ENCODE measurements around the gene PRKAA1.
A peak's percentile ranks its signal among the peaks of the same experiment; 100 is the strongest.

PRKAA1 gene

GRCh38 chr5:40798012-40798800 lies at the start of gene PRKAA1:
PRKAA1 (minus strand) TSS chr5:40798374; CDS start chr5:40798189, 185 bp downstream.
- DNase-seq, result peak; percentile 90

- no peak for DNase-seq
Measured at GRCh38 chr5:40847525-40847924, 49.4 kb upstream of the PRKAA1 start.

- no peak for DNase-seq
Measured at GRCh38 chr5:40846371-40846770, 48.2 kb upstream of the PRKAA1 start.

- no peak for DNase-seq
Measured at GRCh38 chr5:40844565-40844964, 46.4 kb upstream of the PRKAA1 start.

GRCh38 chr5:40842351-40842750 lies 44.2 kb upstream of the PRKAA1 start:
- no peak for DNase-seq

- DNase-seq, result no peak
Measured at GRCh38 chr5:40841068-40841805, 43.1 kb upstream of the PRKAA1 start, which contains the start of gene CARD6. CARD6 (plus strand) TSS chr5:40841367; CDS start chr5:40841383, 16 bp downstream.

GRCh38 chr5:40838086-40838485 lies 39.9 kb upstream of the PRKAA1 start:
- DNase-seq, result no peak

GRCh38 chr5:40834849-40835787 lies 36.9 kb upstream of the PRKAA1 start, which contains the start of gene RPL37:
RPL37 (minus strand) TSS chr5:40835222; CDS start chr5:40835185, 37 bp downstream.
- peak; percentile 98 for DNase-seq

- DNase-seq, result no peak
Measured at GRCh38 chr5:40834391-40834848, 36.2 kb upstream of the PRKAA1 start.

GRCh38 chr5:40833712-40834229 lies 35.6 kb upstream of the PRKAA1 start:
- DNase-seq, result no peak

GRCh38 chr5:40832345-40832744 lies 34.2 kb upstream of the PRKAA1 start:
- DNase-seq, result peak; percentile 32

GRCh38 chr5:40831346-40832210 lies 33.4 kb upstream of the PRKAA1 start:
- DNase-seq, result no peak

GRCh38 chr5:40829748-40830533 lies 31.8 kb upstream of the PRKAA1 start:
- no peak for DNase-seq

- DNase-seq, result no peak
Measured at GRCh38 chr5:40828690-40829661, 30.8 kb upstream of the PRKAA1 start.

GRCh38 chr5:40828021-40828631 lies 30.0 kb upstream of the PRKAA1 start:
- DNase-seq, result no peak

GRCh38 chr5:40827188-40827977 lies 29.2 kb upstream of the PRKAA1 start:
- DNase-seq, result no peak

GRCh38 chr5:40826489-40827187 lies 28.5 kb upstream of the PRKAA1 start:
- no peak for DNase-seq
